H1 (cell line): ENCODE measurements around the gene ZNF101. TPM values are rescaled to one million over a fixed set of nuclear protein-coding genes. Genes with fewer than 3 reads are reported as not detected.

Experiments used
- POLR2AphosphoS5 ChIP-seq: IDR thresholded peaks from 2 replicates; pipeline ENCODE4 v1.6.1; 2011; ENCODE audit warnings: low read depth, low read length
- polyA plus RNA-seq, 7 experiments: library from polyadenylated mRNA; depleted of rRNA in 3 of 7; stranded (reverse) in 5 of 7; unstranded in 2 of 7; fragments of >200 nt in 5 of 7; fragments of 200-250 nt in 2 of 7; gene quantifications; 1 replicate in 5 of 7; 2 replicates in 1 of 7; 4 replicates in 1 of 7; pipeline versions ENCODE4 v1.2.1 to v1.2.3, GENCODE V29; 2011 to 2013; ENCODE audit warnings: missing spikeins in 2 of 7, mixed read lengths in 2 of 7
- small RNA-seq: library from polyadenylated mRNA; stranded (forward); fragments of <200 nt; extraction: miRNeasy Mini kit (QIAGEN cat#:217004); gene quantifications from one replicate; pipeline ENCODE3, GENCODE V24; 2013; ENCODE audit not compliant: insufficient read depth
- total RNA-seq: library from RNA; stranded (reverse); fragmentation: NEBNext Ultra II Directional; extraction: Animal tissue kit (Norgen Biotek cat#: 25700); gene quantifications from 2 replicates; pipeline ENCODE4 v1.2.1, GENCODE V29; 2021

The ZNF101 gene
- total and polyA plus RNA-seq, 2 of the 8 experiments (the other 6 are each of a cell fraction or from before 2014, with no cell fraction given), result 13.0 to 50.9 TPM

GRCh38 chr19:19732579-19733501, 64.2 kb downstream of the ZNF101 start, which contains the start of gene ZNF14 (continued):
- TF ChIP-seq POLR2AphosphoS5, result peak; percentile 89

Small RNA genes within 50 kb of the gene (small RNA-seq; reads per million reads assigned to genes)
- not detected for gene AC011458.2

Other genes with a start within 250 kb of the ZNF101 start
- 2.9 and 3.6 TPM in 2 replicates for gene TSSK6, start 153.3 kb upstream of the ZNF101 start, total RNA-seq
- 7.8 and 12.1 TPM in 2 replicates for gene TSSK6, start 153.3 kb upstream of the ZNF101 start, polyA plus RNA-seq (2011; rRNA removed)
- 413 and 425 TPM in 2 replicates for gene NDUFA13, start 152.6 kb upstream of the ZNF101 start, total RNA-seq
- 1,105 and 1,309 TPM in 2 replicates for gene NDUFA13, start 152.6 kb upstream of the ZNF101 start, polyA plus RNA-seq (2011; rRNA removed)
- 5.0 and 5.7 TPM in 2 replicates for gene YJEFN3, start 139.9 kb upstream of the ZNF101 start, total RNA-seq
- 9.4 and 17.2 TPM in 2 replicates for gene YJEFN3, start 139.9 kb upstream of the ZNF101 start, polyA plus RNA-seq (2011; rRNA removed)
- gene CILP2, start 130.6 kb upstream of the ZNF101 start, total RNA-seq, result 5.8 and 5.9 TPM in 2 replicates
- 4.4 and 8.2 TPM in 2 replicates for gene CILP2, start 130.6 kb upstream of the ZNF101 start, polyA plus RNA-seq (2011; rRNA removed)
- 3.3 and 3.4 TPM in 2 replicates for gene PBX4, start 50.2 kb upstream of the ZNF101 start, total RNA-seq
- gene PBX4, start 50.2 kb upstream of the ZNF101 start, polyA plus RNA-seq (2011; rRNA removed), result 3.8 and 8.3 TPM in 2 replicates
- 47.1 and 47.6 TPM in 2 replicates for gene LPAR2, start 40.6 kb upstream of the ZNF101 start, total RNA-seq
- 70.2 and 121 TPM in 2 replicates for gene LPAR2, start 40.6 kb upstream of the ZNF101 start, polyA plus RNA-seq (2011; rRNA removed)
- gene GMIP, start 25.2 kb upstream of the ZNF101 start, total RNA-seq, result 18.1 and 20.2 TPM in 2 replicates
- gene GMIP, start 25.2 kb upstream of the ZNF101 start, polyA plus RNA-seq (2011; rRNA removed), result 5.7 and 8.9 TPM in 2 replicates
- gene ATP13A1, start 5.2 kb upstream of the ZNF101 start, total RNA-seq, result 64.2 and 75.7 TPM in 2 replicates
- 33.0 and 70.7 TPM in 2 replicates for gene ATP13A1, start 5.2 kb upstream of the ZNF101 start, polyA plus RNA-seq (2011; rRNA removed)
- gene ZNF14, start 64.3 kb downstream of the ZNF101 start, total RNA-seq, result 6.8 and 7.4 TPM in 2 replicates
- gene ZNF14, start 64.3 kb downstream of the ZNF101 start, polyA plus RNA-seq (2011; rRNA removed), result 0.72 and 1.00 TPM in 2 replicates
- 8.0 and 8.3 TPM in 2 replicates for gene ZNF506, start 152.9 kb downstream of the ZNF101 start, total RNA-seq
- gene ZNF506, start 152.9 kb downstream of the ZNF101 start, polyA plus RNA-seq (2011; rRNA removed), result 4.1 and 4.5 TPM in 2 replicates
- 64.0 and 74.6 TPM in 2 replicates for gene ZNF253, start 197.0 kb downstream of the ZNF101 start, total RNA-seq
- gene ZNF253, start 197.0 kb downstream of the ZNF101 start, polyA plus RNA-seq (2011; rRNA removed), result 5.9 and 8.3 TPM in 2 replicates
- 61.1 and 61.8 TPM in 2 replicates for gene ZNF93, start 232.1 kb downstream of the ZNF101 start, total RNA-seq
- 25.3 and 40.8 TPM in 2 replicates for gene ZNF93, start 232.1 kb downstream of the ZNF101 start, polyA plus RNA-seq (2011; rRNA removed)